HG03064 (cell line): Measurements from ENCODE around the gene KLK12.

Experiments
- ATAC-seq: cut with Tn5 transposase; IDR thresholded peaks from one replicate; pipeline ENCODE4 v1.9.1; 2021; ENCODE audit warnings: low read depth; ENCODE audit not compliant: unreplicated experiment

The KLK12 gene

GRCh38 chr19:51034704-51035103 lies at the start of gene KLK12:
TSS of gene KLK12 (minus strand) at chr19:51035002. CDS start at chr19:51034621, 381 bp downstream.
- no peak for ATAC-seq

DNA sequence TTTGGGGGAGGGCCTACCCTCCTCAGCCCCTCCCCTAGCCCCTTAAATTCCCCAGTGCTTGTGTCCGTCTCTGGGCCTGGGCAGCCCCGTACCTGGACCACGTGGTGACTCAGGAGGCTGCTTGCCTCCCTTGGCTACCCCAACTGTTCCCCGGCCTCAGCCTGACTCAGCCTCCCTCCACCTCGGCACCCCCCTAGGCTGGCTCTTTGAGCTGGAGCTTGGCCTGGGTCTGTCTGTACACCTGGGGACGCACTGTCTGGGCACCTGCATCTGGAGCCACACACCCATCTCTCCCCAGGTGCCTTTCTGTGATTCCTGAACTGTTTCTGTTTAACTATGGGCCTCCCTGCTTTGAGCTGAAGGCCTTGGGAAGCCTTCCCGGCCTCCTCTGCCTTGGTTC lies 49.7 kb upstream of the KLK12 start:
- ATAC-seq: no peak

DNA sequence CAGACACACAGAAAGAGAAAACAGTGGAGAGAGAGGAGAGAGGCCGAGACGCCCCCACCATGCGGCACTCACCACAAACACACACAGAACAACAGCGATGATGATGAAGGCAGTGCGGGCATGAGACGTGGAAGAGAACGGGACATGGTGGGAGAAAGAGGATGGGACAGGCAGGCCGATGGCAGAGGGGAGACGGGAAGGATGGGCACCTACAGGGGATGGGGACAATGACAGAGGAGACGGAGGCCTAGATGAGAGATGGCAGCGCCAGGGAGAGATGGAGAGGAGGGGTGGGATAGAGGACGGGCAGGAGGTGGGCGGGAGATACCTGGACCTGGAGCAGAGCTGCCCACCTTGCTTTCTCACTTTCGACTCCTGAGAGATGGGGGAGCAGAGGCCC lies 49.0 kb upstream of the KLK12 start:
- no peak for ATAC-seq

GRCh38 chr19:51083181-51083580 lies 48.4 kb upstream of the KLK12 start:
- ATAC-seq: no peak

DNA sequence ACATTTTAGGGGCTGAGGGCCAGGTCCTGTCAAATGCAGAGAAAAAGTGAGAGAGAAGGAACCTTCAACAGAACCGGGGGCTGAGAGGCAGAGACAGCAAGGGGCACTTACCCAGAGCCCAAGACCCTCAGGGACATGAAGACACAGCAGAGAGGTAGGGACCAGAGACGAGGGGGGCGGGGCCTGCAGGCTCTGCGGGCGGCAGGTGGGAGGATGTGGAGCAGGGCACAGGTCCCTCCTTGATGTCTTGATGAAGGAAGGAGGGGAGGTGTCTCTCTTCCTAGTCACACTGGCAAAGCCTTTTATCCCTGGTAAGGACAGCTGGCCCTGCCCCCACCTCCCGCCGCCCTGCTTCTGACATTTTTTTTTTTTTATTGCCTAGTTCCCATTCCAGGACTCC lies 47.8 kb upstream of the KLK12 start, which contains the start of gene KLK14:
Gene KLK14 (minus strand): TSS at position 277 of the 400 bp plus-strand sequence. CDS start 273 bp downstream, at position 4.
- ATAC-seq: no peak

GRCh38 chr19:51081476-51081875 lies 46.7 kb upstream of the KLK12 start:
- no peak for ATAC-seq

DNA sequence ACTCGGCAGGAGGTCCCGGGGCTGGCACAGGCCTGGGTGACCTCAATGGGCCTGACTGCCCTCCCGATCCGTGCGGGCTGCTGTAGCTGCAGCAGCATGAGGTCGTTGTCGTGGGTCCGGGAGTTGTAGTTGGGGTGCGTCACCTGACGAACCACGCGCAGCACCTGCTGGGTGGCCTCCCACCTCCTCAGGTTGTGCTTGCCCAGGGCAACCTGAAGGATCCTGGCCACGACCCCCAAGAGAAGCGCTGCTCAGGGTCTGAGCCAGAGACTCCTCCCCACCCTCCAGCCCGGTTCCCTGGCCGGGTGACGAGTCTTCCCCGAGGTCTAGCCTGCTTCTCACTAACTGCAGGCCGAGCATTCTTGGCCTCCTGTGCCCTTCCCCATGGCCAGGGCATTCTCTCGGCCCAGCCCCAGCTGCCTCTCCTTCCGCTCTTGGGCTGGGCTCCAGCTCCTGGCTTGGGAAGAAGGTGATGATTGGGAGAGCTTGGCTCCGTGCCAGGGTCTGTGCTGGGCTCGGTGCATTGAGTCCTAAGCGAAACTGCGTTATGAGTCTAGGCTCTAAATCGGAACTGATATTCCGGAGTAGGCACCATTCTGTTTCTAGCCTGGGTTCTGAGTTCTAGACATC lies 44.8 kb upstream of the KLK12 start:
- ATAC-seq: no peak

- no peak for ATAC-seq
These were observed 43.9 kb upstream of the KLK12 start for GRCh38 chr19:51078731-51079130.

DNA sequence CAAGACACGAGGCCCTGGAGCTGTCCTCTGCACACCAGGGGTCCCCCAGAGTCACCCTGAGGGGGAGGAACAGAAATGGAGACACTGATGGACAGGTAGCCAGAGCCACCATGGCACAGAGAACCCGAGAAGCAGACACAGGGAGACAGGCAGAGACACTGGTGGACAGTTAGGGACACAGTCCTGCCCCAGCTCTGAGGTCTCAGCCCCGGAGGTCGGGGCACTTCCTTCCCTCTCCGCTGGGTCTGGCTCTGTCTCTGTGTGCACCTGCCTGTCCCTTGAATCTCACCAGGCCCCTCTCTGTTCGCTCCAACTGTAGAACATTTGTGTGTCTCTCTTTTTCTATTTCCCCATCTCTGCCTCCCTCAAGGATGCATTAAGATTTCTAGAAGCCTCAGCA lies 43.3 kb upstream of the KLK12 start:
- ATAC-seq: no peak

- ATAC-seq: no peak
These were observed 41.9 kb upstream of the KLK12 start for GRCh38 chr19:51076631-51077213.

GRCh38 chr19:51075998-51076397 lies 41.2 kb upstream of the KLK12 start:
- no peak for ATAC-seq

DNA sequence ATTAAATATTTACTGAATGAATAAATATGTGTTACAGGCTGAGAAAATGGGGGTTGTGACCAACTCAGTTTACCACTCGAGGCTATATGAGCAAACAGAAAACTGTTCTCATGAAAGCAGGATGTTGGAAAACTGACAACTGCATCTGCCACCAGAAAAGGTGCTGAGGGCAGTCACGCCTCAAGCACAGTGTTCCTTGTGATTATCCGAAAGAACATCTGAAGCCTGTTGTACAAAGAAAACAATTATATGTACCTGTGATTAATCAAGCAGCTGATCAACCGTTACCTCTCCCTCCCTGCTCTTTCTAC lies 36.2 kb upstream of the KLK12 start:
- ATAC-seq: no peak

DNA sequence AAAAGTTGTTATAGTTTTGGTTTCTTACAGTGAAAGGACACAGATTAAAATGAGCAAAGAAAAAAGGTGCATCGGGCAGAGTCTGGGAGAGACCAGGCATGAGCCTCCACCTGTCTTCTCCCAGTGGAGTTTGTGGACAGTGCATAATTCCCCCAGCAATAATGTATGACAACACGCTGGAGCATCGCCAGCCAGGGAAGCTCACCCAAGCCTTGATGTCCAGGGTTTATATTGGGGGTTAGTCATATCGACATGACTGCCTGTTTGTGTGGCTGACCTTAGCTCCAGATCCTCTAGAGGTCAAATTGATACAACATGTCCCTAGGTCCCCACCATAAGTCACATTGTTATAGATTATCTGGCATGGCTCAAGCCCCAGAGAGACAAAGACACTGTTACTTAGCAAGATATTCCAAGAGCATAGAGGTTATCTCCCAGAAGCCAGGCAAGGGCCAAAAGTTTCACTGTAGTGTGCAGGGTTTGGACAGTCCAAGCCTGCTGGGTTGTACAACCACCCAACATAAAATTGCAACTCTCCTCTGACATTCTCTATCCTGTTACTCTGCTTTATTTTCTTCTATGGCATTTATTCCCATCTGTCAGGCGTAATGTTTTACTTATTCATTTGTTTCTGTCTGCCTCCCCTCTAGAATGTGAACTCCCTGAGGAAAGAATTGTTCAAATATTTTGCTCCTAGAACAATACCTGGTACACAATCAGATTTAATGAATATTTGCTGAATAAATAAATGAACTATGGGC lies 35.7 kb upstream of the KLK12 start:
- ATAC-seq: no peak

- no peak for ATAC-seq
These were observed 31.8 kb upstream of the KLK12 start for GRCh38 chr19:51066393-51067186.

- ATAC-seq: no peak
These were observed 30.6 kb upstream of the KLK12 start for GRCh38 chr19:51065221-51065960.

DNA sequence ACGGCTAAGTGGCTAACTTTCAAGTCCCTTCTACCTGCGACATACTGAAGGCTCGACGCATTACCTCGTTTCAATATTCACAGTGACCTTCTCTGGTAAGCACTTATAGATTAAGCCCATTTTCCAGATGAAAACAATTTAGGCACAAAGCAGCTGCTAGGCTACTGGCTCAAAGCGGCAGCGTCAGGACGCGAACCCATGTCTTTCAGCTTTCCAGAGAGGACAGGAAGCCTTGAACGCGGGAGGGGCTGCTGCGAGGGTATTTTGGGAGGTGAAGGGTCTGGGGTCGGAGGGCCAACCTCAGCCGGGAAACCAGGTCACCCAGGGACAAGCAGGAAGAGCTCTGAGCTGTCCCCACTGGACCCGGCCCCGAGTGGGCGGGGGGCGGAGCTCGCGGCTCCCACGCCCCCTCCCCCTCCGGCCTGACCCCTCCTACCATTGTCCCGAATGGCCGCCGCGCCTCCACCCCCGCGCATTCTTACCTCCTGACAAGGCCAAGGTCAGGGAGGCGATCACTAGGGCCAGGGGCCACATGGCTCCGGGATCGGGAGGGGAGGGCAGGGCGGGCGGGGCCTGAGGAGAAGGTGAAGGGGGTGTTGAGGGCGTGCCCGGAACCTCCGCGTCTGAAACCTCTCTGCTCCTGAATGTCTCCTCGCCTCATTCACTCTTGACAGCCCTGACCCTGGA lies 29.9 kb upstream of the KLK12 start, which contains the start of gene KLK13:
Gene KLK13 (minus strand): TSS at position 559 of the 687 bp plus-strand sequence. CDS start 25 bp downstream, at position 534.
- ATAC-seq: no peak

- ATAC-seq: no peak
These were observed 28.9 kb upstream of the KLK12 start for GRCh38 chr19:51063664-51064063.

DNA sequence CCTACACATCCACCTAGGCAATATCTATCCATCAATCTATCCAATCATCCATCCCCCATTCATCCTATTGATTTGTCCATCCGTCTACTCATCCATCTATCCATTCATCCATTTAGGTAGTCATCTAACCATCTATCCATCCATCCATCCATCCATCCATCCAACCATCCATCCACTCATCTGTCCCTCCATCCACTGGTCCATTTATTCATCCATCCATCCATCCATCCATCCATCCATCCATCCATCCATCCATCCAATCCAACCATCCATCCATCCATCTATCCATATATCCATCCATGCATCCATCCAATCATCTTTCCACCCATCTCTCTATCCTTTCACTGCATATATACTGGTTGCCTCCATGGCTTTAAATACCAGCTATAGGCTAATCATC lies 26.2 kb upstream of the KLK12 start:
- ATAC-seq: no peak

GRCh38 chr19:51060336-51060735 lies 25.5 kb upstream of the KLK12 start:
- no peak for ATAC-seq

DNA sequence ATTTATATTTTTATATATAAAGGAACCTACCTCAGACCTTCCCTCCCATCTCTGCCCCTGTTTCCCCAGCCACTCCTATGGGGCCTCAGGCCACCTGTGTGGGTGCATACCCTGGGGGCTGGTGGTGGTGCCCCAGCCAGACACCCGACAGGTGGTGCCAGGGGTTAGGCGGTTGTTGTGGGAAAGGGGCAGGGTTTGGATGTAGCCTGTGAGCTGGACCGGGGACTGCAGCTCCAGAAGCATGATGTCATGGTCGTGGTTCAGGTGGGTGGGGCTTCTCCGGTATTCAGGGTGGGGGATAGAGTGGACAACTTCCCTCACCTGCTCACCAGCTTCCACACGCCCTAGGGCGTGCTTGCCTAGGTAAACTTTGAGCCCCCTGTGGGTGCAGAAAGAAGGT lies 24.9 kb upstream of the KLK12 start:
- no peak for ATAC-seq
